T-helper 9 cell (primary cell): ENCODE data around the gene LSP1.
"Not testable (repeated sequence)": the region's sequence is repeated elsewhere in the genome, so short reads cannot be mapped to it uniquely, and the experiment has no call there.

Source experiments
- DNase-seq: peaks from one replicate; pipeline ENCODE4 v3.0.0-alpha.2; 2020
- total RNA-seq, 2 donors: gene quantifications; one replicate each; lab custom pipeline; 2026; lab: John Stamatoyannopoulos, UW

LSP1 gene
- 197 to 353 reads per million in 2 donors for total RNA-seq

- peak; percentile 73 for DNase-seq
These were observed at the start of gene LSP1 for GRCh38 chr11:1852877-1853276. LSP1 (plus strand) TSS chr11:1853084; CDS start chr11:1853145, 61 bp downstream.

GRCh38 chr11:1803246-1803645 lies 49.6 kb upstream of the LSP1 start:
- DNase-seq: no peak

- not testable (repeated sequence) for DNase-seq
These were observed 48.9 kb upstream of the LSP1 start for GRCh38 chr11:1803835-1804519.

- no peak for DNase-seq
These were observed 47.4 kb upstream of the LSP1 start for GRCh38 chr11:1805525-1805924.

- no peak for DNase-seq
These were observed 45.5 kb upstream of the LSP1 start for GRCh38 chr11:1807264-1807995.

GRCh38 chr11:1810761-1811160 lies 42.1 kb upstream of the LSP1 start:
- DNase-seq: no peak

- DNase-seq: no peak
These were observed 40.6 kb upstream of the LSP1 start for GRCh38 chr11:1812274-1812673.

- no peak for DNase-seq
These were observed 40.1 kb upstream of the LSP1 start for GRCh38 chr11:1812801-1813200.

GRCh38 chr11:1813356-1813755 lies 39.5 kb upstream of the LSP1 start:
- not testable (repeated sequence) for DNase-seq

- no peak for DNase-seq
These were observed 38.2 kb upstream of the LSP1 start for GRCh38 chr11:1814691-1815090.

GRCh38 chr11:1815311-1815710 lies 37.6 kb upstream of the LSP1 start:
- no peak for DNase-seq

GRCh38 chr11:1815751-1816150 lies 37.1 kb upstream of the LSP1 start:
- no peak for DNase-seq

- no peak for DNase-seq
These were observed 35.9 kb upstream of the LSP1 start for GRCh38 chr11:1817000-1817399.

GRCh38 chr11:1817511-1817910 lies 35.4 kb upstream of the LSP1 start:
- DNase-seq: no peak

- DNase-seq: no peak
These were observed 33.8 kb upstream of the LSP1 start for GRCh38 chr11:1819074-1819473.

GRCh38 chr11:1820463-1821325 lies 32.2 kb upstream of the LSP1 start:
- no peak for DNase-seq

- DNase-seq: no peak
These were observed 31.3 kb upstream of the LSP1 start for GRCh38 chr11:1821562-1821961.

GRCh38 chr11:1822648-1823375 lies 30.1 kb upstream of the LSP1 start:
- no peak for DNase-seq

GRCh38 chr11:1823376-1824220 lies 29.3 kb upstream of the LSP1 start:
- DNase-seq: no peak

GRCh38 chr11:1824221-1825038 lies 28.5 kb upstream of the LSP1 start:
- no peak for DNase-seq
